Measurements from ENCODE around the gene LDB2.

Gene LDB2

GRCh38 chr4:16591272-16591826 is 307.1 kb downstream of the LDB2 start:
- no peak for TF ChIP-seq CTCF (IDR thresholded peaks at IDR 0.05)
- Histone ChIP-seq H3K27ac (no peak overlapping the region), H3K4me3 (no peak overlapping the region)
- no peak for DNase-seq (ENCODE audit: low spot score)

GRCh38 chr4:16590797-16591196 is 307.6 kb downstream of the LDB2 start:
- TF ChIP-seq CTCF (IDR thresholded peaks at IDR 0.05), result no peak
- Histone ChIP-seq H3K27ac (no peak overlapping the region), H3K4me3 (no peak overlapping the region)
- no peak for DNase-seq (ENCODE audit: low spot score)

- no peak for TF ChIP-seq CTCF (IDR thresholded peaks at IDR 0.05)
Observed at GRCh38 chr4:16588651-16589050, 309.8 kb downstream of the LDB2 start.

GRCh38 chr4:16588149-16588548 is 310.3 kb downstream of the LDB2 start:
- no peak for TF ChIP-seq CTCF (IDR thresholded peaks at IDR 0.05)
- DNase-seq (ENCODE audit: low spot score), result no peak
- Histone ChIP-seq H3K27ac (no peak overlapping the region), H3K4me3 (no peak overlapping the region)

More at GRCh38 chr4:16588651-16589050, 309.8 kb downstream of the LDB2 start:
- H3K27ac ChIP-seq, result no peak overlapping the region
- DNase-seq (ENCODE audit: low spot score), result no peak
- H3K4me3 ChIP-seq, result no peak overlapping the region

GRCh38 chr4:16585053-16585452 is 313.4 kb downstream of the LDB2 start:
- Histone ChIP-seq H3K4me3 (no peak overlapping the region), H3K27ac (no peak overlapping the region)
- DNase-seq (ENCODE audit: low spot score), result no peak
- no peak for TF ChIP-seq CTCF (IDR thresholded peaks at IDR 0.05)

- H3K4me3 ChIP-seq, result no peak overlapping the region
- no peak for DNase-seq (ENCODE audit: low spot score)
- no peak overlapping the region for H3K27ac ChIP-seq
- no peak for TF ChIP-seq CTCF (IDR thresholded peaks at IDR 0.05)
Observed at GRCh38 chr4:16583764-16584163, 314.7 kb downstream of the LDB2 start.

- Histone ChIP-seq H3K27ac (no peak overlapping the region), H3K4me3 (no peak overlapping the region)
- TF ChIP-seq CTCF (IDR thresholded peaks at IDR 0.05), result no peak
- DNase-seq (ENCODE audit: low spot score), result no peak
Observed at GRCh38 chr4:16582526-16582925, 315.9 kb downstream of the LDB2 start.
